GM23338 (cell line): ENCODE results near the gene TMEM179B. TPM values are rescaled to one million over a fixed set of nuclear protein-coding genes. Genes with fewer than 3 reads are reported as not detected.

Source experiments
- ATAC-seq: fragments of 200-7000 bp; cut with Tn5 transposase; 3 replicates; pipeline ENCODE4 v1.9.1; 2020
- DNase-seq: peaks from one replicate; pipeline ENCODE4 v3.0.0-alpha.2; 2015; ENCODE audit warnings: low spot score
- H2AFZ ChIP-seq: fragments of 200-600 bp; sonication (generic); 2 replicates; pipeline ENCODE4 v1.8.0; 2016; ENCODE audit warnings: antibody characterized with exemption, mild to moderate bottlenecking, moderate library complexity
- H3F3A ChIP-seq: fragments of 200-600 bp; sonication (generic); replicated peaks from 2 replicates; pipeline ENCODE4 v1.8.0; 2017; ENCODE audit warnings: antibody characterized with exemption, mixed run types, low read depth
- H3K27ac ChIP-seq: fragments of 200-600 bp; sonication (generic); 2 replicates; pipeline ENCODE4 v1.6.1; 2016; ENCODE audit warnings: low read depth
- H3K27me3 ChIP-seq: fragments of 200-600 bp; sonication (generic); 2 replicates; pipeline ENCODE4 v1.8.0; 2016; ENCODE audit warnings: mild to moderate bottlenecking, mixed run types, moderate library complexity; ENCODE audit not compliant: insufficient read depth
- H3K36me3 ChIP-seq: fragments of 200-600 bp; sonication (generic); 2 replicates; pipeline ENCODE4 v1.8.0; 2016; ENCODE audit warnings: mild to moderate bottlenecking; ENCODE audit not compliant: insufficient read depth
- H3K4me1 ChIP-seq: fragments of 200-600 bp; sonication (generic); 2 replicates; pipeline ENCODE4 v1.8.0; 2016; ENCODE audit warnings: mild to moderate bottlenecking, moderate library complexity; ENCODE audit not compliant: insufficient read depth
- H3K4me2 ChIP-seq: fragments of 200-600 bp; sonication (generic); 2 replicates; pipeline ENCODE4 v1.7.1; 2017; ENCODE audit warnings: mixed run types
- H3K4me3 ChIP-seq: fragments of 200-600 bp; sonication (generic); 2 replicates; pipeline ENCODE4 v1.6.1; 2016; ENCODE audit warnings: mixed run types
- H3K79me2 ChIP-seq: fragments of 200-600 bp; sonication (generic); replicated peaks from 2 replicates; pipeline ENCODE4 v1.8.0; 2017; ENCODE audit warnings: mild to moderate bottlenecking; ENCODE audit not compliant: insufficient read depth
- H3K9me2 ChIP-seq: fragments of 200-600 bp; sonication (generic); 2 replicates; pipeline ENCODE4 v1.8.0; 2017; ENCODE audit not compliant: insufficient read depth
- H4K20me1 ChIP-seq: fragments of 200-600 bp; sonication (generic); replicated peaks from 2 replicates; pipeline ENCODE4 v1.8.0; 2017; ENCODE audit warnings: mild to moderate bottlenecking; ENCODE audit not compliant: insufficient read depth
- H3K27ac Mint-ChIP-seq: 2 replicates; pipeline ENCODE4 v1.8.0; 2020; ENCODE audit warnings: inconsistent platforms, mild to moderate bottlenecking, moderate library complexity, mixed read lengths
- H3K27me3 Mint-ChIP-seq: 3 replicates; pipeline ENCODE4 v1.8.0; 2022; ENCODE audit warnings: low read depth, mild to moderate bottlenecking, moderate library complexity, mixed read lengths, inconsistent platforms; ENCODE audit not compliant: insufficient read depth, poor library complexity
- H3K36me3 Mint-ChIP-seq: 3 replicates; pipeline ENCODE4 v1.8.0; 2021; ENCODE audit warnings: low read depth, mild to moderate bottlenecking, inconsistent platforms, moderate library complexity, mixed read lengths
- H3K4me1 Mint-ChIP-seq: 3 replicates; pipeline ENCODE4 v1.8.0; 2020; ENCODE audit warnings: mild to moderate bottlenecking, inconsistent platforms, mixed read lengths
- H3K4me3 Mint-ChIP-seq: 3 replicates; pipeline ENCODE4 v1.8.0; 2021; ENCODE audit warnings: moderate library complexity, mild to moderate bottlenecking, inconsistent platforms, mixed read lengths
- H3K9me3 Mint-ChIP-seq: 3 replicates; pipeline ENCODE4 v1.8.0; 2020; ENCODE audit warnings: moderate library complexity, mild to moderate bottlenecking, inconsistent platforms, mixed read lengths
- CREB1 ChIP-seq: fragments of 250-450 bp; sonication (Bioruptor Pico); IDR thresholded peaks from 2 replicates; pipeline ENCODE4 v1.5.0; 2020; ENCODE audit warnings: low read depth, mild to moderate bottlenecking, moderate library complexity
- EZH2phosphoT487 ChIP-seq: fragments of 200-600 bp; sonication (generic); IDR thresholded peaks from one replicate; pipeline ENCODE4 v1.8.1; 2018; ENCODE audit warnings: antibody characterized with exemption; ENCODE audit not compliant: unreplicated experiment
- JUNB ChIP-seq: IDR thresholded peaks from one replicate; pipeline ENCODE4 v1.6.1; 2016; ENCODE audit warnings: antibody characterized with exemption; ENCODE audit not compliant: unreplicated experiment
- NANOG ChIP-seq: IDR thresholded peaks from 2 replicates; pipeline ENCODE4 v1.6.1; 2016; ENCODE audit warnings: antibody characterized with exemption, borderline replicate concordance
- POLR2AphosphoS5 ChIP-seq: IDR thresholded peaks from 2 replicates; pipeline ENCODE4 v1.6.1; 2016; ENCODE audit warnings: antibody characterized with exemption, low read depth
- REST ChIP-seq: IDR thresholded peaks from one replicate; pipeline ENCODE4 v1.6.1; 2018; ENCODE audit warnings: antibody characterized with exemption; ENCODE audit not compliant: unreplicated experiment
- STAT1 ChIP-seq: IDR thresholded peaks from one replicate; pipeline ENCODE4 v1.6.1; 2016; ENCODE audit warnings: antibody characterized with exemption; ENCODE audit not compliant: unreplicated experiment
- ZNF114 ChIP-seq: fragments of 250-450 bp; sonication (Bioruptor Pico); IDR thresholded peaks from 2 replicates; pipeline ENCODE4 v1.5.0; 2020; ENCODE audit warnings: mild to moderate bottlenecking, moderate library complexity
- ZNF331 ChIP-seq: fragments of 250-450 bp; sonication (Bioruptor Pico); IDR thresholded peaks from 2 replicates; pipeline ENCODE4 v1.5.0; 2020; ENCODE audit warnings: low read depth, mild to moderate bottlenecking, moderate library complexity
- polyA plus RNA-seq: library from polyadenylated mRNA; unstranded; fragments of >200 nt; fragmentation: Nextera tagmentation; extraction: Ambion mirVana; gene quantifications from 2 replicates; pipeline ENCODE4 v1.2.1, GENCODE V29; 2016
- total RNA-seq: library from RNA; depleted of rRNA; stranded (reverse); fragments of >200 nt; shearing (Covaris generic); gene quantifications from 2 replicates; pipeline ENCODE4 v1.2.3, GENCODE V29; 2014
- TF ChIP-seq, protein P1 (sequence below), 2 experiments: fragments of 200-600 bp in 1 of 2; sonication (generic) in 1 of 2; conservative IDR thresholded peaks; 2 replicates each; pipeline versions ENCODE4 v1.5.1 to v1.6.1; 2016 to 2017; ENCODE audit warnings: antibody characterized with exemption in 2 of 2, low read depth in 2 of 2, mild to moderate bottlenecking in 2 of 2, moderate library complexity in 1 of 2
- TF ChIP-seq, protein P2 (sequence below): IDR thresholded peaks from 2 replicates; pipeline ENCODE4 v1.6.1; 2016; ENCODE audit warnings: antibody characterized with exemption
- TF ChIP-seq, protein P3 (sequence below): fragments of 250-450 bp; sonication (Bioruptor Pico); IDR thresholded peaks from 2 replicates; pipeline ENCODE4 v1.5.0; 2020; ENCODE audit warnings: mild to moderate bottlenecking, moderate library complexity

Gene TMEM179B
- total and polyA plus RNA-seq, 2 experiments from 2014 or later, result 16.9 to 17.5 TPM

DNA sequence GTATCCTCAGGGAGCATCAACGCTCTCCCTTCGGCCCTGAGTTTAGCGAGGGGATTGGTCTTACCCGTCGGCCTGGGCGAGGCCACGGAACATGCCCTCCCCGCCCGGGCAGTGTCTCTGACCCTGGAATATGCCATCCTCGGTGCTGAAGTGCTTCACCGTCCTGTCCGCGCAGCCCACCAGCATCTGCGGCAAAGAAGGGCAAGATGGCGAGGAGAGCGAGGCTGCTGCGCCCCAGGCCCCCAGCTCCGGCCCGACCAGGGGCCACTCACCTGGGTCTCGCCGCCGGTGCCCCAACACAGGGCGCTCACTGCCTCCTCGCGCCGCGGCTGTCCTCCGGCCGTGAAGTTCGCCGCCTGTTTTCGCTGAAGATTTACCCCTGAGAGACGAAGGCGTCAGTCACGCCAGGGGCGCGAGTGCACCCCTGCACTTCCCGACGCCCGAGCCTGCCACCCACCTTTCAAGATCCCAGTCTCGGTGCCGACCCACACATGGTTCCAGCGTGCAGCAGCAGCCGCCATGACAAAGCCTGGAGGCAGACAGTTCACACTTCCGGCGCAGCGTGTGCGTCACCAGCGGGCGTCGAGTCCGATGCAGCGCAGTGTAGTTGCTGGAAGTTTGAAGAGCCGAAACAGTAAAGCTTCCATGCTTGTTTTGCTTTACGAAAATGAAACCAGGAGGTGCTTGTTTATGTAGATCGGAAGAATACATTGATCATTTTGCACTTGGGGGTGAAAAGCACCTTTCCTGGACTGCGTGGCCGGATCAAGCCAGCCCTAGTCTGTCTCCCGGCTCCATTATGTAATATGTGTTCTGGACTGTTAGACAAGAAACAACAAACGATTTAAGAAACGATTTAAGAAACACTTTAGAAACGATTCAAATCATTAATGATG lies 52.1 kb downstream of the TMEM179B start, which contains the start of gene WDR74:
TSS of gene WDR74 (minus strand) at position 541 of the 896 bp plus-strand sequence. CDS start at position 521, 20 bp downstream.
- no peaks in the 10 kb centered on the region; the same call in 1 of the 3 replicates for H3K9me3 Mint-ChIP-seq
- H3K36me3 Mint-ChIP-seq, result peaks cover 43% of the 10 kb centered on the region
- H3K4me2 ChIP-seq, result peak within 1 kb of the TSS; percentile 82
- peaks cover 10% of the 10 kb centered on the region for H3K4me1 ChIP-seq
- H3K4me3 ChIP-seq, result peak within 1 kb of the TSS; percentile 64
- peaks cover 37% of the 10 kb centered on the region for H3K79me2 ChIP-seq
- no peak within 1 kb of the TSS for H2AFZ ChIP-seq
- peak within 1 kb of the TSS; percentile 98 for H3K27ac ChIP-seq
- H3K4me3 Mint-ChIP-seq, result no peak within 1 kb of the TSS
- H3K4me1 Mint-ChIP-seq, result peaks cover 18% of the 10 kb centered on the region
- H3K27ac Mint-ChIP-seq, result no peak within 1 kb of the TSS
- ATAC-seq, result peak; percentile 36
- peak; percentile 98 for DNase-seq
- no peaks in the 10 kb centered on the region for H3K27me3 ChIP-seq
- TF ChIP-seq POLR2AphosphoS5, result peak; percentile 96
- TF ChIP-seq ZNF331 (CRISPR knock-in tag), result no peak
- no peak for TF ChIP-seq NANOG
- no peak for TF ChIP-seq STAT1
- TF ChIP-seq, protein P1, sequence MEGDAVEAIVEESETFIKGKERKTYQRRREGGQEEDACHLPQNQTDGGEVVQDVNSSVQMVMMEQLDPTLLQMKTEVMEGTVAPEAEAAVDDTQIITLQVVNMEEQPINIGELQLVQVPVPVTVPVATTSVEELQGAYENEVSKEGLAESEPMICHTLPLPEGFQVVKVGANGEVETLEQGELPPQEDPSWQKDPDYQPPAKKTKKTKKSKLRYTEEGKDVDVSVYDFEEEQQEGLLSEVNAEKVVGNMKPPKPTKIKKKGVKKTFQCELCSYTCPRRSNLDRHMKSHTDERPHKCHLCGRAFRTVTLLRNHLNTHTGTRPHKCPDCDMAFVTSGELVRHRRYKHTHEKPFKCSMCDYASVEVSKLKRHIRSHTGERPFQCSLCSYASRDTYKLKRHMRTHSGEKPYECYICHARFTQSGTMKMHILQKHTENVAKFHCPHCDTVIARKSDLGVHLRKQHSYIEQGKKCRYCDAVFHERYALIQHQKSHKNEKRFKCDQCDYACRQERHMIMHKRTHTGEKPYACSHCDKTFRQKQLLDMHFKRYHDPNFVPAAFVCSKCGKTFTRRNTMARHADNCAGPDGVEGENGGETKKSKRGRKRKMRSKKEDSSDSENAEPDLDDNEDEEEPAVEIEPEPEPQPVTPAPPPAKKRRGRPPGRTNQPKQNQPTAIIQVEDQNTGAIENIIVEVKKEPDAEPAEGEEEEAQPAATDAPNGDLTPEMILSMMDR (conservative IDR thresholded peaks at IDR 0.05; ENCODE audit: low read depth in 2 of 2), result no peak
- TF ChIP-seq, protein P2, sequence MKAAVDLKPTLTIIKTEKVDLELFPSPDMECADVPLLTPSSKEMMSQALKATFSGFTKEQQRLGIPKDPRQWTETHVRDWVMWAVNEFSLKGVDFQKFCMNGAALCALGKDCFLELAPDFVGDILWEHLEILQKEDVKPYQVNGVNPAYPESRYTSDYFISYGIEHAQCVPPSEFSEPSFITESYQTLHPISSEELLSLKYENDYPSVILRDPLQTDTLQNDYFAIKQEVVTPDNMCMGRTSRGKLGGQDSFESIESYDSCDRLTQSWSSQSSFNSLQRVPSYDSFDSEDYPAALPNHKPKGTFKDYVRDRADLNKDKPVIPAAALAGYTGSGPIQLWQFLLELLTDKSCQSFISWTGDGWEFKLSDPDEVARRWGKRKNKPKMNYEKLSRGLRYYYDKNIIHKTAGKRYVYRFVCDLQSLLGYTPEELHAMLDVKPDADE, result peak; percentile 83
- TF ChIP-seq, protein P3, sequence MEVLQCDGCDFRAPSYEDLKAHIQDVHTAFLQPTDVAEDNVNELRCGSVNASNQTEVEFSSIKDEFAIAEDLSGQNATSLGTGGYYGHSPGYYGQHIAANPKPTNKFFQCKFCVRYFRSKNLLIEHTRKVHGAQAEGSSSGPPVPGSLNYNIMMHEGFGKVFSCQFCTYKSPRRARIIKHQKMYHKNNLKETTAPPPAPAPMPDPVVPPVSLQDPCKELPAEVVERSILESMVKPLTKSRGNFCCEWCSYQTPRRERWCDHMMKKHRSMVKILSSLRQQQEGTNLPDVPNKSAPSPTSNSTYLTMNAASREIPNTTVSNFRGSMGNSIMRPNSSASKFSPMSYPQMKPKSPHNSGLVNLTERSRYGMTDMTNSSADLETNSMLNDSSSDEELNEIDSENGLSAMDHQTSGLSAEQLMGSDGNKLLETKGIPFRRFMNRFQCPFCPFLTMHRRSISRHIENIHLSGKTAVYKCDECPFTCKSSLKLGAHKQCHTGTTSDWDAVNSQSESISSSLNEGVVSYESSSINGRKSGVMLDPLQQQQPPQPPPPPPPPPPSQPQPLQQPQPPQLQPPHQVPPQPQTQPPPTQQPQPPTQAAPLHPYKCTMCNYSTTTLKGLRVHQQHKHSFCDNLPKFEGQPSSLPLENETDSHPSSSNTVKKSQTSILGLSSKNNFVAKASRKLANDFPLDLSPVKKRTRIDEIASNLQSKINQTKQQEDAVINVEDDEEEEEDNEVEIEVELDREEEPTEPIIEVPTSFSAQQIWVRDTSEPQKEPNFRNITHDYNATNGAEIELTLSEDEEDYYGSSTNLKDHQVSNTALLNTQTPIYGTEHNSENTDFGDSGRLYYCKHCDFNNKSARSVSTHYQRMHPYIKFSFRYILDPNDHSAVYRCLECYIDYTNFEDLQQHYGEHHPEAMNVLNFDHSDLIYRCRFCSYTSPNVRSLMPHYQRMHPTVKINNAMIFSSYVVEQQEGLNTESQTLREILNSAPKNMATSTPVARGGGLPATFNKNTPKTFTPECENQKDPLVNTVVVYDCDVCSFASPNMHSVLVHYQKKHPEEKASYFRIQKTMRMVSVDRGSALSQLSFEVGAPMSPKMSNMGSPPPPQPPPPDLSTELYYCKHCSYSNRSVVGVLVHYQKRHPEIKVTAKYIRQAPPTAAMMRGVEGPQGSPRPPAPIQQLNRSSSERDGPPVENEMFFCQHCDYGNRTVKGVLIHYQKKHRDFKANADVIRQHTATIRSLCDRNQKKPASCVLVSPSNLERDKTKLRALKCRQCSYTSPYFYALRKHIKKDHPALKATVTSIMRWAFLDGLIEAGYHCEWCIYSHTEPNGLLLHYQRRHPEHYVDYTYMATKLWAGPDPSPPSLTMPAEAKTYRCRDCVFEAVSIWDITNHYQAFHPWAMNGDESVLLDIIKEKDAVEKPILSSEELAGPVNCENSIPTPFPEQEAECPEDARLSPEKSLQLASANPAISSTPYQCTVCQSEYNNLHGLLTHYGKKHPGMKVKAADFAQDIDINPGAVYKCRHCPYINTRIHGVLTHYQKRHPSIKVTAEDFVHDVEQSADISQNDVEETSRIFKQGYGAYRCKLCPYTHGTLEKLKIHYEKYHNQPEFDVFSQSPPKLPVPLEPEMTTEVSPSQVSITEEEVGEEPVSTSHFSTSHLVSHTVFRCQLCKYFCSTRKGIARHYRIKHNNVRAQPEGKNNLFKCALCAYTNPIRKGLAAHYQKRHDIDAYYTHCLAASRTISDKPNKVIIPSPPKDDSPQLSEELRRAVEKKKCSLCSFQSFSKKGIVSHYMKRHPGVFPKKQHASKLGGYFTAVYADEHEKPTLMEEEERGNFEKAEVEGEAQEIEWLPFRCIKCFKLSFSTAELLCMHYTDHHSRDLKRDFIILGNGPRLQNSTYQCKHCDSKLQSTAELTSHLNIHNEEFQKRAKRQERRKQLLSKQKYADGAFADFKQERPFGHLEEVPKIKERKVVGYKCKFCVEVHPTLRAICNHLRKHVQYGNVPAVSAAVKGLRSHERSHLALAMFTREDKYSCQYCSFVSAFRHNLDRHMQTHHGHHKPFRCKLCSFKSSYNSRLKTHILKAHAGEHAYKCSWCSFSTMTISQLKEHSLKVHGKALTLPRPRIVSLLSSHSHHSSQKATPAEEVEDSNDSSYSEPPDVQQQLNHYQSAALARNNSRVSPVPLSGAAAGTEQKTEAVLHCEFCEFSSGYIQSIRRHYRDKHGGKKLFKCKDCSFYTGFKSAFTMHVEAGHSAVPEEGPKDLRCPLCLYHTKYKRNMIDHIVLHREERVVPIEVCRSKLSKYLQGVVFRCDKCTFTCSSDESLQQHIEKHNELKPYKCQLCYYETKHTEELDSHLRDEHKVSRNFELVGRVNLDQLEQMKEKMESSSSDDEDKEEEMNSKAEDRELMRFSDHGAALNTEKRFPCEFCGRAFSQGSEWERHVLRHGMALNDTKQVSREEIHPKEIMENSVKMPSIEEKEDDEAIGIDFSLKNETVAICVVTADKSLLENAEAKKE, result no peak
- TF ChIP-seq CREB1 (CRISPR knock-in tag), result peak; percentile 98
- TF ChIP-seq ZNF114, result no peak
- TF ChIP-seq REST, result no peak
- no peak for TF ChIP-seq EZH2phosphoT487
- no peak for TF ChIP-seq JUNB
- H4K20me1 ChIP-seq, result peaks cover 4% of the 10 kb centered on the region; the same call in 1 of the 2 replicates
- H3F3A ChIP-seq, result peaks cover 40% of the 10 kb centered on the region; the same call in 1 of the 2 replicates
- H3K27me3 Mint-ChIP-seq, result peaks cover 20% of the 10 kb centered on the region
- no peaks in the 10 kb centered on the region for H3K9me2 ChIP-seq
- peaks cover 21% of the 10 kb centered on the region for H3K36me3 ChIP-seq
